ENCODE data around the gene KCNMB4.

DNA sequence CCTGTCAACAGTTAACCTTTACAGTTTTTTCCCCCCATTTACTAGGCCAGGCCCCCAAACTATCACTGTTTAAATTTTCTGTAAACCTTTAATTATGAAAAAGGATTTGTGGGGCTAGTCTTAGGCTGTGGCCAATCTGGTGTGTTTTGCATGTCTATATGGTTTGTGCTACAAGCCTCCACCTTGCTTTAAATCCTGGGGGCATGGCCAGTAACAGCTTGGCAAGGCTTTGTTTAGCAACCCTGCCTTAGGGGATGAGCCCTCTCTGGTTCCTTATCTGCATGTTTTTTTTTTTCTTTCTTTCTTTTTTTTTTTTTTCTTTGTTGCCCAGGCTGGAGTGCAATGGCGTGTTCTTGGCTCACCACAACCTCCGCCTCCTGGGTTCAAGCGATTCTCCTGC, 102.7 kb downstream of the KCNMB4 start:
- TF ChIP-seq CTCF (IDR thresholded peaks at IDR 0.05), result no peak
- no peak for TF ChIP-seq EP300 (IDR thresholded peaks at IDR 0.05)
- TF ChIP-seq POLR2A (IDR thresholded peaks at IDR 0.05; ENCODE audit: low read depth), result no peak

Measured in esophagus muscularis mucosa (tissue), 4 donors.